HG03457 (cell line): ENCODE results near the gene CTXN3.

Experiments used
- ATAC-seq: cut with Tn5 transposase; IDR thresholded peaks from one replicate; pipeline ENCODE4 v1.9.1; 2021; ENCODE audit warnings: moderate number of reproducible peaks; ENCODE audit not compliant: unreplicated experiment

The CTXN3 gene

DNA sequence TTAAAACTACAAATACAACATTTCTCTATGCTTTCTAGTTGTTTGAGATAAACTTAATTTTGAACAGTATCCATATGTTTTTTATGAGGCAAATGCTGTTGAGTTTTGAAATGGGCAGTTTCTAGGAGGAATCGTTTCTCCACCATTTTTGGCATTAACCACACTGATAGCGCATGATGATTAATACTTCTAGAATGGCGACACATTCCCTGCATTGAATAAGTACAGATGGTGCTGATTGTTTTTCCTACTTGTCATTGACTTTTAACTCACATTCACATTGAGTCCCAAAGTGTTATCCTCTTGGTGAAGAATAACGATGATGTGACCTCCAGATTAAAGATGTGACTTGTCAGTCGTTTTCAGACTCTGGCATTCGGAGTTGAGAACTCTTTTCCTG lies 47.8 kb downstream of the CTXN3 start:
- ATAC-seq = no peak

DNA sequence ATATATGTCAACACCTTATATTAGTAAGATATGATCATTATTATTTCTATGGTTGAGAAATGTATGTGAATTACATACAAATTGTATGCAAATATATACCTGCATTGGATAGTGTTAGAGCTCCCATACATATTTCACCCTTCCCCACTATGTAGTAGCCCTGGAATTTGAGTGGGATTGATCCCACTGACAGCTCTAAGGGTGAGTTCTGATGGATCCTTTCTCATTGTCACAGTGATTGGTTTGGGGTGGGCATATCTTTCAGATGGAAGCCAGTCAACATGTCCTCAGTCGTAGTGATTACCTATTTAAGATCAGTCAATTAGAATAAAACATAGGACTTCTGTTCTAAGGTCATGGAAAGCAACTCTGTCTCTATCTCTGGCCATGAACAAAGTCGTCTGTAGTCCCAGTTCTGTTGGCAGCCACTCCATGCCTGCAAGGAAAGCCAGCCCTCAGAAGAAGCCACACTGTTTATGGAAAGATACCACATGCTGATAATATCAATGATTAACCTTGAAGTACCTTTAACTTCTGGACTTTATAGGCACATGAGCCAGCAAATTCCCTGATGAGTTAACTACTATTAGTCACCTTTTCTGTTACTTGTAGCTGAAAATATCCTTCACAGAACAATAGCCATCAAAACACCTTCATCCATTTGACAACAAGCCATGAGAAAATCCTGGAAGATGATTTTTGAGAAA lies 49.2 kb downstream of the CTXN3 start:
- no peak for ATAC-seq

DNA sequence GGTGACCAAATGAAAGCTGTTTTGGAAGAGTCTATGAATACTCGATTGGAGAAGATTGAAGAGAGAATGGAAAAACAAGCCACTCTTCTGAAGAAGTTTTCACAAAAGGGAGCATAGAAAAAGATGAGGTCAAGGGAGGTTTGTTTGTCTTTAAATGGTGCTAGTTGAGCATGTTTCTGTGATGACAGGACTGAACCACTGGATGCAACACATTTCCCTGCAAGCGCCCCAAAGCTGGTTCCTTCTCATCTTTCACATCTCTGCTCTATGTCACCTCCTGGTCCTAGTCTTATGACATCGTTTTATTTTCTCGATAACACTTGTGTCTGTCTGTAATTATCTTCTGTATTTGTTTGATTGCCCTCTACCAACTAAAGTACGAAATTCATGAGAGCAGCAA lies 50.5 kb downstream of the CTXN3 start:
- ATAC-seq = no peak

DNA sequence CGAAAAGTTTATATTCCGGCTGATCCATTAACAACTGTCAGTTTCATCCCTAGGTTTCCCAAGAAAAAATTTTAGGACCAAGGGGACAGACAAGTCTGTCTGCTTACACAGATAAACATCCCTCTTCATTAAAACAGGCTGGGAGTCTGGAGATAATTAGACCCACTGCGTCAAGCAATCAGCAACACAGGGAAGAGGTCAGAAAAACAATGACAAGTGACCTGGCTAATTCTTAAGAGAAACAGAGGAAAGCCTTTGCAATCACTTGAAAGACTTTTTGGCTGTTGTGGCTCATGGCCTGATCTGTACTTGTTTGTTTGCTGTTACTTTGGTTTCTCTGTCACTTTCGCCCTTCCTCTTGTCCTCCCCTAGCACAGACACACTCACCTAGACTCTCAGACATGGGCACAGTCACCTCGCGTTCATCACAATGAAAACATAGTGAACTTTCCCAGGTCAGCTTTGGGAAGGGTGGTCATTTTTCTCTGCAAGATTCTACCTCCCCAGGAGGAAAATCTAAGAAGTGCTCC lies 51.4 kb downstream of the CTXN3 start:
- no peak for ATAC-seq

DNA sequence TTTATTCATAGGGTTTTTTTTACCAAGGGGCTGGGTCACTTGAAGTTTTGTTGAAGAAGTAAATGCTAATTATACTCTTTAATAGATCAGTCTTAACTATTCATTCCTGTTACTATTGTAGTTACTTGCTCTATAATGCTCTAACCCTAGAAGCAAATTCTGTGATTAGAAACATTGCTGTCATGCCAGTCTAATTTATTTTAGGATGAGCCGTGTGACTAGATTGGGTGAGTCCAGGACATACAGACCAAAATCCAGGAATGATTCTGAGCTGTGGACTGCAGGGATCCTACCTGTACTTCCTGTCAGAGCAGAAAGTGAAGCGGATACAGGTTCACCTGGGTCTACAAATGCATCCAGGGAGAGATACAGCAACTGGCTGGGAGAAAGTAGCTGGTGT lies 53.6 kb downstream of the CTXN3 start:
- no peak for ATAC-seq

DNA sequence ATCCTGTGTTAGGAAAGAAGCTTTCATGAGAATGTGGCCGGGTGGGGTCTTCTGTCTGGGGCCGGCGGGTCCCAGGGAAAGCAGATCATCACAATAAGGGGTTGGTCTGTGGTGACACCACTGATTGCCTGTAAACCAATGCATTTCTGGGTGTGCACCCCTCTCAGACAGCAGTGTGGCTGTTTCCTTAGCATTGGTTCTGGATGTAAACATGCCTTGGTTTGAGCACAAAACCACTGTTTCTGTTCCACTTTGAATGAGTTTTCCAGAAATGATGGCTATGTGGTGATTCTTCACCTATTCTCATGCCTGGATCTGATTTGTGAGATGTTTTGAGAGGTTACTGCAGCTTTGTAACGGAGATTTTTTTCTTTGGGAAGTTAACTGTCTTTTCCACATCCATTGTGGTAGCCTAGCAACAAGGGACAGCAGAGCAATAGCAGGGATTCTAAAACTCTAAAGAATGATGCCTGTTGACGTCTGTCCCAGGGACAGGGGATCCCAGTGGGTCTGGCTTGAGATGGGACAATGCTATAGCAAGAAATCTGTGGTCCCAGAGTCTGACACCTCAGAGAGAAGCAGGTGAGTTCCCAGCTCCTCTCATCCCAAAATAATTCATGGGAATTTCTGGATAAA lies 54.2 kb downstream of the CTXN3 start, which contains the start of gene CCDC192:
CCDC192 (plus strand) TSS at position 466 of the 636 bp plus-strand sequence; CDS start at position 521, 55 bp downstream.
- no peak for ATAC-seq

DNA sequence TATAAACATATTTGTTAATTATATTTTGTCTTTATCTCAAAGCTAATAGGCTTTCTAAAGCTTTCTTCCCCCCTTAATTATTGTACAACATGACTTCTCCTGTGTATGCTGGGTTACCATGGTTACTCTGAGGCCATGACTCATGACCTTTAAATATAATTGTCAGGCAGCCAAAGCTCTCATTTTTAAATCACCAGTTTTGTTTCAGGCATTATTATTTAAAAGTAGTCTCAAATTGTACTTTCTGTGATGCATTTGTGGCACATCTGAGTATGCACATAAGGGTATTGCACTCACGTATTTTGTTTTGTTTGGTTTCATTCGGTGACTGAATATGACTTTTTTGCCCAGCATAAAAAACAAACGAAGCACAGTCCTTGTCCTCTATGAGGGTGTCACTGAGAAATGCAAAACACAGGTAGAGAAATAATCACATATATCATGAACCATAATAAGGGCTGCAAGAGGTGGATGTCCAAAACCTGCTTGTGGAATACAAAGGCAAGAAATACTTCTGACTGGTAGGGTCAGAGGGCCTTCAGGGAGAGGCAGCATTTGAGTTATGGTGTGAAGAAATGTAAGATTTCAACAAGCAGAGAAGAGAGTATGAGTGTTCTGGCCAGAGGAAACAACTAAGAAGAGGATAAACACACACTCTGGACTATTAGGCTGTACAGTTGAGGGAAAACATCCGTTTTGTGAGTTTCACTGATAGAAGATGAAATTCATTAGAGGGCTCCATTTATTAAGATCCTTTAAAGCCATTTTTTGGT lies 56.4 kb downstream of the CTXN3 start:
- no peak for ATAC-seq

DNA sequence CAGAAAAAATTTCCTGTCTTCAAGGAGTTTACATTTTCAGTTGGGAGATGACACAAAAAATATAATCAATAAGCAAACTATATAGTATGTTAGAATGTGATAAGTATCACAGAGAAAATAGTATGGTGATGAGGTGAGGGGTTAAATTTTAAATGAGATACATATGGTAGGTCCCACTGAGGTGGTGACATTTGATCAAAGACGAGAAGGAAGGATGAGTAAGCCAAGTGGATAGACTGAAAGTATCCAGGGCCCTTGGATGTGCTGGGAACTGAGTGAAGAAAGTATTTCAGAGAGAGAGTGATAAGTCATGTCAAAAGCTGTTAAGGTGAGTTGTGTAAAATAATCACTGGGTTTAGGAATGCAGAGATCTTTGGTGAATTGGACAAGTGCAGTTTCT lies 57.8 kb downstream of the CTXN3 start:
- no peak for ATAC-seq

DNA sequence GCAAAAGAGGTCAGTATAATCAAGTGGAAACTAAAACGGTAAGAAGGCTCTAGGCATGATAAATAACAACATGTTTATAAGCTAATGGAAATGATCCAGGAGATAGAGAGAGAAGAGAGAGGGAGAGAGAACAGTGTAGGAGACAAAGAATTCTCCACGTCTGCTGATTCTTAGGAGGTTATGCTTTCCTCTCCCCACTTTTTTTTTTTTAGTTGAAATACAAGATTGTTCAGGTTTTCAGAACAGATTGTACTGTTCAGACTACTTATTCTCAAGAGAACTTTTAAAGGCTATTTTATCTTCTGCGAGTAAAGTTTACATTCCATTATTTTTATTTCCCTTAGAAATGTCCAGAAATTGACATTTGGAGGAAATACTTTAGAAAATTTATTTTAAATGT lies 58.3 kb downstream of the CTXN3 start:
- ATAC-seq = no peak
